ENCODE results near the gene ZKSCAN3.

DNA sequence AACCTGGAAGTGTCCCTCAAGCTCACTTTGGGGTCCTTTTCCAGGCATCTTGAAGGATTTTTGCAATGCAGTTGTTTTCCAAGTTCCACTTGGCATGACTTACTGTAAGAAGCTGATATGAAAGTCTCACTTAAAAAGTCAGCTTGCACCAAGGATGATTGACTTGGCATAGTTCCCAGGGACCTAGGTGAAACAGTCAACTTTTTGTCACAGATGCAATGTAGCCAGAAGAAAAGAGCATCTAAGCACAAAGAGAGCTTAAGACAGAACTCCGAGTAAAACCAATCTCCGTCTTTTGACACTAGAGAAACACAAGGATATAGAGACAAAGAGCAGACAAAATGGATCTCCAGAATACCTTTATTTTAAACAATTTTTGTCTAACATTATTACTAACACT, 52.5 kb downstream of the ZKSCAN3 start:
- TF ChIP-seq, protein P1, sequence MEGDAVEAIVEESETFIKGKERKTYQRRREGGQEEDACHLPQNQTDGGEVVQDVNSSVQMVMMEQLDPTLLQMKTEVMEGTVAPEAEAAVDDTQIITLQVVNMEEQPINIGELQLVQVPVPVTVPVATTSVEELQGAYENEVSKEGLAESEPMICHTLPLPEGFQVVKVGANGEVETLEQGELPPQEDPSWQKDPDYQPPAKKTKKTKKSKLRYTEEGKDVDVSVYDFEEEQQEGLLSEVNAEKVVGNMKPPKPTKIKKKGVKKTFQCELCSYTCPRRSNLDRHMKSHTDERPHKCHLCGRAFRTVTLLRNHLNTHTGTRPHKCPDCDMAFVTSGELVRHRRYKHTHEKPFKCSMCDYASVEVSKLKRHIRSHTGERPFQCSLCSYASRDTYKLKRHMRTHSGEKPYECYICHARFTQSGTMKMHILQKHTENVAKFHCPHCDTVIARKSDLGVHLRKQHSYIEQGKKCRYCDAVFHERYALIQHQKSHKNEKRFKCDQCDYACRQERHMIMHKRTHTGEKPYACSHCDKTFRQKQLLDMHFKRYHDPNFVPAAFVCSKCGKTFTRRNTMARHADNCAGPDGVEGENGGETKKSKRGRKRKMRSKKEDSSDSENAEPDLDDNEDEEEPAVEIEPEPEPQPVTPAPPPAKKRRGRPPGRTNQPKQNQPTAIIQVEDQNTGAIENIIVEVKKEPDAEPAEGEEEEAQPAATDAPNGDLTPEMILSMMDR (IDR thresholded peaks at IDR 0.05): no peak
- no peak for TF ChIP-seq POLR2A (IDR thresholded peaks at IDR 0.05)
